WI38 (cell line): ENCODE results near the gene SRRM1.
A peak's percentile ranks its signal among the peaks of the same experiment; 100 is the strongest.

Experiments used
- H3K4me3 ChIP-seq: 2 replicates; pipeline ENCODE4 v1.5.1; 2011; ENCODE audit warnings: low read depth, mild to moderate bottlenecking, control low read depth, low read length
- CTCF ChIP-seq: IDR thresholded peaks from 2 replicates; pipeline ENCODE4 v1.5.1; 2012; ENCODE audit warnings: low read depth, mild to moderate bottlenecking, control low read depth, low read length

SRRM1 gene

GRCh38 chr1:24642481-24643362, at the start of gene SRRM1:
Gene SRRM1, plus strand, starts transcription at chr1:24643302. Its CDS starts 25 bp downstream, at chr1:24643327.
- TF ChIP-seq CTCF, result no peak
- H3K4me3 ChIP-seq, result peak within 1 kb of the TSS; percentile 97

GRCh38 chr1:24594328-24594598, 48.8 kb upstream of the SRRM1 start:
- TF ChIP-seq CTCF, result no peak
- no peak overlapping the region for H3K4me3 ChIP-seq

GRCh38 chr1:24596401-24596880, 46.7 kb upstream of the SRRM1 start:
- TF ChIP-seq CTCF, result no peak
- no peak overlapping the region for H3K4me3 ChIP-seq

- H3K4me3 ChIP-seq, result no peak overlapping the region
- no peak for TF ChIP-seq CTCF
Observed at GRCh38 chr1:24599265-24599664, 43.8 kb upstream of the SRRM1 start.

GRCh38 chr1:24600551-24600950, 42.6 kb upstream of the SRRM1 start:
- no peak for TF ChIP-seq CTCF
- H3K4me3 ChIP-seq, result no peak overlapping the region

GRCh38 chr1:24605534-24606295, 37.4 kb upstream of the SRRM1 start:
- TF ChIP-seq CTCF, result no peak
- no peak overlapping the region for H3K4me3 ChIP-seq

- H3K4me3 ChIP-seq, result no peak overlapping the region
- no peak for TF ChIP-seq CTCF
Observed at GRCh38 chr1:24606296-24606605, 36.9 kb upstream of the SRRM1 start.
